C4-2B (cell line): ENCODE data around the gene DMAP1.

Source experiments
- CTCF ChIP-seq: fragments of 450-650 bp; conservative IDR thresholded peaks from 2 replicates; pipeline ENCODE4 v1.5.1; 2017; ENCODE audit warnings: mild to moderate bottlenecking
- ZFX ChIP-seq: fragments of 450-650 bp; IDR thresholded peaks from 2 replicates; pipeline ENCODE4 v1.6.1; 2017

DNA sequence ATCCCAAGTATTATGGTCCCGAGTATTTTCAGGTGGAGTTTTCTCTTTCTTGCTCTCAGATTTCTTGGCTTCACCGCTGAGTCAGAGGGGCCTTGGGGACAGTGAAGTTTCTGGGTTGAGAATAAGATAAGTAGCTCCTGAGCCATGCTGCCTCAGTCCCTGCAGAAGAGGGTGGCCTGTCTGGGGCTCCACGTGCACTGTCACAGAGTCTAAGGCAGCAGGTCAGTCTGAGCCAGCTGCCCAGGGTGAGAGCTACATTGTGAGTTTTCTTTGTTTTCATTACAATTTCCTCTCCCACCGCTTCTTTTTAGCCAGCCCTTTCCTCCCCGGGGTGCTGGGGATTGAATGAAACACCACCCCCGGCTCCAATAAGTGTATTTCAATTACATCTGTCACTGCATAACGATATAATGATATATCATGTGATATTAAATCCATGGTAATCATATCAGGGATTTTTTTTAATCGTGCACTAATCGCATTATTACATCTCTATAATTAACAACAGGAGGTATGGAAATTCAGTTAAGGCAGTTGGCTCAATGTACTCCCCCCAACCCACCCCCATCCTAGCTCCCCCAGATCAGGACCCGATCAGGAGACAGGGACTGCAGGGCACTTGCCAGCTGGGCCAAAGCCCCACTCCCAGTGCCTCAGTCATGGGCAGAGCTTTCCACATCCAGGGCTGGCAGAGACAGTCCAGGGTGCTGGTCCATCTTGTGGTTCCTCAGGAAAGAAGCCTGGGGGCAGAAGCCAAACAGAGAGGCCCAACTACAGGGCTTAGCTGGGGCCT is 43.7 kb downstream of the DMAP1 start:
- TF ChIP-seq CTCF: no peak
- TF ChIP-seq ZFX: no peak
